H1 (cell line): ENCODE measurements around the gene PTPRE. TPM values are rescaled to one million over a fixed set of nuclear protein-coding genes. Genes with fewer than 3 reads are reported as not detected.
A peak's percentile ranks its signal among the peaks of the same experiment; 100 is the strongest.

ENCODE experiments used
- CTCF ChIA-PET: fragments of 300-600 bp; sonication (Branson Sonifier 250); formaldehyde crosslinking; loops from one replicate; lab custom pipeline; 2021; ENCODE audit not compliant: partially characterized antibody; lab: Charles Lee
- POLR2A ChIA-PET: fragments of 300-600 bp; sonication (Branson Sonifier 250); formaldehyde crosslinking; loops from one replicate; lab custom pipeline; 2021; ENCODE audit warnings: inconsistent platforms; ENCODE audit not compliant: partially characterized antibody; lab: Charles Lee
- DNase-seq, 2 experiments: peaks; one replicate each; pipeline versions ENCODE4 v3.0.0 to v3.0.0-alpha.2; 2010 to 2022; ENCODE audit warnings: low spot score in 2 of 2, low read depth in 1 of 2, mixed read lengths in 1 of 2
- FAIRE-seq: peaks from 2 replicates; lab custom pipeline; 2011; peaks lifted over from hg19 to GRCh38; lab: Jason Lieb, UNC
- H2AFZ ChIP-seq: 2 replicates; pipeline ENCODE4 v1.8.1; 2012; ENCODE audit warnings: low read length, inconsistent platforms
- H2AK5ac ChIP-seq: 2 replicates; pipeline ENCODE4 v1.6.1; 2013; ENCODE audit warnings: low read depth, low read length
- H2BK120ac ChIP-seq: replicated peaks from 2 replicates; pipeline ENCODE3; 2013; ENCODE audit warnings: low read depth, low read length, inconsistent platforms
- H2BK12ac ChIP-seq: 2 replicates; pipeline ENCODE4 v1.6.1; 2013; ENCODE audit warnings: low read depth, low read length
- H2BK15ac ChIP-seq: 2 replicates; pipeline ENCODE4 v1.6.1; 2013; ENCODE audit warnings: low read length
- H2BK20ac ChIP-seq: 2 replicates; pipeline ENCODE4 v1.6.1; 2013; ENCODE audit warnings: low read length
- H2BK5ac ChIP-seq: 2 replicates; pipeline ENCODE4 v1.6.1; 2013; ENCODE audit warnings: low read depth, low read length
- H3K14ac ChIP-seq: 2 replicates; pipeline ENCODE4 v1.6.1; 2013; ENCODE audit warnings: inconsistent platforms; ENCODE audit not compliant: insufficient read length
- H3K18ac ChIP-seq: 2 replicates; pipeline ENCODE4 v1.6.1; 2013; ENCODE audit warnings: low read length; ENCODE audit errors: extremely low read depth
- H3K23ac ChIP-seq: 2 replicates; pipeline ENCODE4 v1.6.1; 2013; ENCODE audit warnings: inconsistent platforms; ENCODE audit not compliant: insufficient read length
- H3K23me2 ChIP-seq: 2 replicates; pipeline ENCODE4 v1.6.1; 2013; ENCODE audit warnings: low read depth, low read length
- H3K27ac ChIP-seq: 2 replicates; pipeline ENCODE4 v1.6.1; 2011; ENCODE audit warnings: low read depth, low read length, inconsistent platforms
- H3K27me3 ChIP-seq, 4 experiments: replicated peaks in 1 of 4; 1 replicate in 1 of 4; 2 replicates in 3 of 4; pipeline versions ENCODE4 v1.6.1 to v1.8.1; 2011 to 2013; ENCODE audit warnings: low read length in 3 of 4, mild to moderate bottlenecking in 3 of 4, inconsistent platforms in 2 of 4, mixed read lengths in 2 of 4, moderate library complexity in 1 of 4; ENCODE audit not compliant: control insufficient read depth in 3 of 4, insufficient read depth in 3 of 4; ENCODE audit errors: extremely low read depth in 1 of 4
- H3K36me3 ChIP-seq, 4 experiments: 2 replicates each; pipeline versions ENCODE4 v1.6.1 to v1.8.1; 2011 to 2013; ENCODE audit warnings: mild to moderate bottlenecking in 4 of 4, low read length in 3 of 4, moderate library complexity in 2 of 4, control low read depth in 1 of 4, inconsistent platforms in 1 of 4; ENCODE audit not compliant: insufficient read depth in 4 of 4, control insufficient read depth in 2 of 4
- H3K4ac ChIP-seq: replicated peaks from 2 replicates; pipeline ENCODE3; 2013; ENCODE audit warnings: low read length, low read depth, mixed read lengths, inconsistent platforms; ENCODE audit not compliant: insufficient read length
- H3K4me1 ChIP-seq, 4 experiments: replicated peaks in 1 of 4; 1 replicate in 1 of 4; 2 replicates in 3 of 4; pipeline versions ENCODE4 v1.6.1 to v1.8.1; 2011 to 2013; ENCODE audit warnings: low read length in 3 of 4, inconsistent platforms in 2 of 4, mixed read lengths in 1 of 4; ENCODE audit not compliant: insufficient read depth in 4 of 4, control insufficient read depth in 3 of 4
- H3K4me2 ChIP-seq, 2 experiments: 2 replicates each; pipeline versions ENCODE4 v1.6.1 to v1.8.1; 2011 to 2013; ENCODE audit warnings: low read depth in 2 of 2, low read length in 2 of 2, control low read depth in 1 of 2, inconsistent platforms in 1 of 2, mild to moderate bottlenecking in 1 of 2; ENCODE audit not compliant: insufficient read depth in 1 of 2
- H3K4me3 ChIP-seq, 4 experiments: fragments of 200-600, 300-600 bp in 1 of 4; sonication (generic), shearing (Covaris generic), sonication (Bioruptor Twin) in 1 of 4; 2 replicates each; pipeline versions ENCODE4 v1.5.1 to v1.8.1; 2011 to 2016; ENCODE audit warnings: low read length in 4 of 4, low read depth in 3 of 4, control low read depth in 2 of 4, inconsistent platforms in 2 of 4, mild to moderate bottlenecking in 2 of 4, mixed read lengths in 1 of 4, moderate library complexity in 1 of 4; ENCODE audit not compliant: insufficient read depth in 2 of 4; ENCODE audit errors: extremely low read depth in 1 of 4
- H3K56ac ChIP-seq: replicated peaks from 2 replicates; pipeline ENCODE3; 2013; ENCODE audit warnings: low read depth, mild to moderate bottlenecking, mixed read lengths, low read length, inconsistent platforms; ENCODE audit not compliant: insufficient read length
- H3K79me1 ChIP-seq: 2 replicates; pipeline ENCODE4 v1.6.1; 2013; ENCODE audit warnings: low read depth, low read length, control low read depth
- H3K79me2 ChIP-seq, 2 experiments: 2 replicates each; pipeline versions ENCODE4 v1.6.1 to v1.8.1; 2012 to 2013; ENCODE audit warnings: low read length in 2 of 2, mild to moderate bottlenecking in 2 of 2, inconsistent platforms in 1 of 2; ENCODE audit not compliant: insufficient read depth in 2 of 2, control insufficient read depth in 1 of 2
- H3K9ac ChIP-seq, 4 experiments: replicated peaks in 1 of 4; 1 replicate in 1 of 4; 2 replicates in 3 of 4; pipeline versions ENCODE4 v1.6.1 to v1.8.1; 2011 to 2013; ENCODE audit warnings: low read depth in 3 of 4, low read length in 3 of 4, control low read depth in 2 of 4, mild to moderate bottlenecking in 2 of 4, moderate library complexity in 2 of 4, inconsistent platforms in 1 of 4; ENCODE audit errors: extremely low read depth in 1 of 4
- H3K9me3 ChIP-seq, 2 experiments: 2 replicates each; pipeline versions ENCODE4 v1.6.1 to v1.8.1; 2012 to 2013; ENCODE audit warnings: mild to moderate bottlenecking in 2 of 2, moderate library complexity in 2 of 2, control low read depth in 1 of 2, inconsistent platforms in 1 of 2, low read depth in 1 of 2, low read length in 1 of 2, mixed read lengths in 1 of 2; ENCODE audit not compliant: insufficient read depth in 2 of 2
- H4K20me1 ChIP-seq, 2 experiments: replicated peaks in 1 of 2; 2 replicates each; pipeline versions ENCODE3 to v1.8.1; 2011 to 2013; ENCODE audit warnings: inconsistent platforms in 2 of 2, low read length in 2 of 2, mild to moderate bottlenecking in 1 of 2; ENCODE audit not compliant: insufficient read depth in 2 of 2, control insufficient read depth in 1 of 2
- H4K5ac ChIP-seq: 2 replicates; pipeline ENCODE4 v1.6.1; 2013; ENCODE audit warnings: low read length, low read depth, mixed read lengths, inconsistent platforms; ENCODE audit not compliant: insufficient read length
- H4K8ac ChIP-seq: 2 replicates; pipeline ENCODE4 v1.8.0; 2013; ENCODE audit warnings: mild to moderate bottlenecking, moderate library complexity, low read length, inconsistent platforms; ENCODE audit not compliant: insufficient read depth; ENCODE audit errors: extremely low read depth
- H4K91ac ChIP-seq: replicated peaks from 2 replicates; pipeline ENCODE3; 2013; ENCODE audit warnings: low read length, mixed read lengths, inconsistent platforms; ENCODE audit not compliant: insufficient read length
- SUZ12 ChIP-seq: fragments of 200-600 bp; sonication (generic); IDR thresholded peaks from 2 replicates; pipeline ENCODE4 v1.6.1; 2012; ENCODE audit warnings: mild to moderate bottlenecking, inconsistent platforms, low read length, moderate library complexity, mixed read lengths
- TBP ChIP-seq: IDR thresholded peaks from 2 replicates; pipeline ENCODE4 v1.6.1; 2011; ENCODE audit warnings: low read depth, low read length, improper control_type of control experiment
- WGBS, 2 experiments: shearing (Covaris generic) in 1 of 2; methylation state at CpG; one replicate each; pipeline versions ENCODE4 v1.1.6 to v1.1.7; 2013 to 2015; ENCODE audit warnings: low lambda C conversion rate in 2 of 2, mixed read lengths in 2 of 2, inconsistent platforms in 1 of 2, low coverage in 1 of 2, missing lambda C conversion rate in 1 of 2; ENCODE audit not compliant: insufficient replicate concordance in 2 of 2, insufficient coverage in 1 of 2, insufficient read length in 1 of 2; ENCODE audit errors: extremely low coverage in 1 of 2, missing lambda C conversion rate in 1 of 2; 5-methylcytosine and 5-hydroxymethylcytosine counted together
- polyA plus RNA-seq, 7 experiments: library from polyadenylated mRNA; depleted of rRNA in 3 of 7; stranded (reverse) in 5 of 7; unstranded in 2 of 7; fragments of >200 nt in 5 of 7; fragments of 200-250 nt in 2 of 7; gene quantifications; 1 replicate in 5 of 7; 2 replicates in 1 of 7; 4 replicates in 1 of 7; pipeline versions ENCODE4 v1.2.1 to v1.2.3, GENCODE V29; 2011 to 2013; ENCODE audit warnings: missing spikeins in 2 of 7, mixed read lengths in 2 of 7
- total RNA-seq: library from RNA; stranded (reverse); fragmentation: NEBNext Ultra II Directional; extraction: Animal tissue kit (Norgen Biotek cat#: 25700); gene quantifications from 2 replicates; pipeline ENCODE4 v1.2.1, GENCODE V29; 2021

Gene PTPRE
- total and polyA plus RNA-seq, 2 of the 8 experiments (the other 6 are each of a cell fraction or from before 2014, with no cell fraction given) = 0.33 to 0.54 TPM

DNA sequence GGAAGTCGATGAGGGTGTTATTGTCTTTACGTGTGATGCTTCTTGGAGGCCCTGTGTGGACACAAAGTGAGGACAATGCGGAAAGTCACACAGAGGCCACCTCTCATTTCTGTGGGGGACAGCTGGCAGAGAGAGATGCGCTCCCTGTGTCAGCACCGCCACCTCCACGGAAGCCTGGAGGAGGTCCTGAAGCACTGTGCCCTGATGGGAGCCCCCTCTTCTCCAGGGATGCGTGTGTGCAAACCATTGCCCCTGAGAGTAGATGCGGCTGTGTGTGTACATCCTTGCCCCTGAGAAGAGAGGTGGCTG is 2.0 kb downstream of the PTPRE start:
- no peak for DNase-seq
- Histone ChIP-seq H3K36me3 (no peaks in the 10 kb centered on the region), H3K56ac (no peak overlapping the region), H2AFZ (no peak overlapping the region), H2BK12ac (no peak overlapping the region), H4K91ac (no peak overlapping the region), H3K4me3 (no peak overlapping the region), H4K8ac (no peak overlapping the region), H3K79me2 (no peaks in the 10 kb centered on the region), H3K4me2 (no peak overlapping the region), H3K18ac (no peak overlapping the region), H3K9ac (no peak overlapping the region), H4K5ac (no peak overlapping the region), H2AK5ac (no peak overlapping the region), H3K23ac (no peak overlapping the region), H3K27ac (no peak overlapping the region), H4K20me1 (peaks cover 0 to 2% of the 10 kb centered on the region in 2 experiments), H3K4ac (no peak overlapping the region), H2BK5ac (no peak overlapping the region), H2BK15ac (no peak overlapping the region), H2BK20ac (no peak overlapping the region), H3K79me1 (no peaks in the 10 kb centered on the region), H3K27me3 (peaks cover 3 to 23% (median 15%) of the 10 kb centered on the region in 4 experiments), H3K23me2 (peaks cover 3% of the 10 kb centered on the region; the same call in 1 of the 2 replicates), H3K14ac (no peak overlapping the region), H3K4me1 (peaks cover 0 to 3% (median 1%) of the 10 kb centered on the region in 4 experiments; a peak in 5 of 7 replicates), H2BK120ac (no peak overlapping the region), H3K9me3 (no peaks in the 10 kb centered on the region)
- ChIA-PET CTCF (interaction anchor here (2.7 to 5.3 kb wide), 2 partner anchors 11 to 102 kb away, joined by 11 to 83 read pairs; no protein-coding TSS in a partner anchor), POLR2A (no interaction called here)
- no peak for TF ChIP-seq TBP
- peak; percentile 32; the same call in 1 of the 2 replicates for TF ChIP-seq SUZ12
- no peak for FAIRE-seq
- 89% methylated on average over 8 of the region's 8 CpGs; no CpG with 5 or more reads in 1 of the 2 experiments for WGBS, 2 experiments
